Kidney capillary endothelial cell (primary cell): ENCODE measurements around the gene SPANXN4.

Experiments
- DNase-seq: peaks from one replicate; pipeline ENCODE4 v3.0.0-alpha.2; 2018; ENCODE audit warnings: low spot score

The SPANXN4 gene

GRCh38 chrX:143025628-143026027 is at the start of gene SPANXN4:
TSS of gene SPANXN4 (plus strand) at chrX:143025928. CDS start at chrX:143026015, 87 bp downstream.
- no peak for DNase-seq

- no peak for DNase-seq
Observed at GRCh38 chrX:142977128-142977914, 48.4 kb upstream of the SPANXN4 start.

GRCh38 chrX:142978130-142978684 is 47.5 kb upstream of the SPANXN4 start:
- no peak for DNase-seq

- DNase-seq: no peak
Observed at GRCh38 chrX:142982679-142983078, 43.0 kb upstream of the SPANXN4 start.

- no peak for DNase-seq
Observed at GRCh38 chrX:142994988-142995387, 30.7 kb upstream of the SPANXN4 start.

- no peak for DNase-seq
Observed at GRCh38 chrX:142998447-142999198, 27.1 kb upstream of the SPANXN4 start.

GRCh38 chrX:142999199-142999701 is 26.5 kb upstream of the SPANXN4 start:
- no peak for DNase-seq

- DNase-seq: no peak
Observed at GRCh38 chrX:143002206-143002605, 23.5 kb upstream of the SPANXN4 start.

- DNase-seq: no peak
Observed at GRCh38 chrX:143017272-143017671, 8.5 kb upstream of the SPANXN4 start.

- no peak for DNase-seq
Observed at GRCh38 chrX:143027275-143027674, 1.5 kb downstream of the SPANXN4 start.

- no peak for DNase-seq
Observed at GRCh38 chrX:143047511-143047910, 21.8 kb downstream of the SPANXN4 start.

GRCh38 chrX:143058120-143058519 is 32.4 kb downstream of the SPANXN4 start:
- DNase-seq: no peak

- DNase-seq: no peak
Observed at GRCh38 chrX:143081231-143081630, 55.5 kb downstream of the SPANXN4 start.

- DNase-seq: no peak
Observed at GRCh38 chrX:143082537-143082936, 56.8 kb downstream of the SPANXN4 start.
